GM12878 (cell line): Measurements from ENCODE around the gene PRKCE.

Experiments used
- CEBPB ChIP-seq, 2 experiments: fragments of 150-350 bp in 1 of 2; IDR thresholded peaks; 2 replicates each; pipeline ENCODE4 v1.6.1; 2012 to 2014; ENCODE audit warnings: low read depth in 2 of 2, low read length in 2 of 2, borderline replicate concordance in 1 of 2, inconsistent platforms in 1 of 2
- CTCF ChIP-seq, 3 experiments: IDR thresholded peaks in 2 of 3; conservative IDR thresholded peaks in 1 of 3; 2 replicates each; pipeline ENCODE4 v1.5.1; 2011; ENCODE audit warnings: low read depth in 3 of 3, low read length in 3 of 3, mild to moderate bottlenecking in 3 of 3, control low read depth in 2 of 3, moderate library complexity in 2 of 3, inconsistent platforms in 1 of 3, mixed read lengths in 1 of 3; ENCODE audit not compliant: control insufficient read depth in 2 of 3, insufficient read depth in 1 of 3; ENCODE audit errors: extremely low read depth in 1 of 3
- POLR2AphosphoS5 ChIP-seq: IDR thresholded peaks from 2 replicates; pipeline ENCODE4 v1.6.1; 2011; ENCODE audit warnings: mild to moderate bottlenecking, low read length, inconsistent platforms

DNA sequence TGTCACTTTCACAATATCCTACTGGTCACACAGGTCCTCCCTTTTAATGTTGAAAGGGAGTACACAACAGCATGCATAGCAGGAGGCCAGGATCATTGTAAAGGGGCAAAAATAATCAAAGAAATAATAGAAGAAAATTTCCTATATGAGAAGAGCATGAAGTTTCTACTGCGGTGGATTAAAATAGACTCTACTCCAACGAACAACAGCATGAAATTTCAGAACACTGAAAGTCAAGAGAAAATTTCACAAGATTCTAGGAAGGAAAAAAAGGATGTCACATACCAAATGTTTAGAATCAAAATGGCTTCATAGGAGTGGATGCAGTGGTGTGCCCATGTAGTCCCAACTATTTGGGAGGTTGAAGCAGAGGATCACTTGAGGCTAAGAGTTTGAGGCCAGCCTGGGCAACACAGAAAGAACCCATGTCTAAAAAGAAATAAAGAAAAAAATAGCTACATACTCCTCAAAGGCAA lies 573.7 kb downstream of the PRKCE start:
- TF ChIP-seq POLR2AphosphoS5, result no peak
- TF ChIP-seq CTCF (IDR thresholded peaks at IDR 0.05 in 2 of 3, conservative IDR thresholded peaks at IDR 0.05 in 1 of 3; ENCODE audit: control insufficient read depth in 2 of 3, extremely low read depth in 1 of 3, insufficient read depth in 1 of 3, low read depth in 3 of 3, low read length in 3 of 3), result no peak
- TF ChIP-seq CEBPB (IDR thresholded peaks at IDR 0.05; ENCODE audit: borderline replicate concordance in 1 of 2, low read depth in 2 of 2, low read length in 2 of 2), result no peak
